HG02798 (cell line): Measurements from ENCODE around the gene CLSTN1.

ENCODE experiments used
- ATAC-seq: cut with Tn5 transposase; IDR thresholded peaks from one replicate; pipeline ENCODE4 v1.9.1; 2021; ENCODE audit warnings: mild to moderate bottlenecking; ENCODE audit not compliant: unreplicated experiment, poor library complexity

Gene CLSTN1

DNA sequence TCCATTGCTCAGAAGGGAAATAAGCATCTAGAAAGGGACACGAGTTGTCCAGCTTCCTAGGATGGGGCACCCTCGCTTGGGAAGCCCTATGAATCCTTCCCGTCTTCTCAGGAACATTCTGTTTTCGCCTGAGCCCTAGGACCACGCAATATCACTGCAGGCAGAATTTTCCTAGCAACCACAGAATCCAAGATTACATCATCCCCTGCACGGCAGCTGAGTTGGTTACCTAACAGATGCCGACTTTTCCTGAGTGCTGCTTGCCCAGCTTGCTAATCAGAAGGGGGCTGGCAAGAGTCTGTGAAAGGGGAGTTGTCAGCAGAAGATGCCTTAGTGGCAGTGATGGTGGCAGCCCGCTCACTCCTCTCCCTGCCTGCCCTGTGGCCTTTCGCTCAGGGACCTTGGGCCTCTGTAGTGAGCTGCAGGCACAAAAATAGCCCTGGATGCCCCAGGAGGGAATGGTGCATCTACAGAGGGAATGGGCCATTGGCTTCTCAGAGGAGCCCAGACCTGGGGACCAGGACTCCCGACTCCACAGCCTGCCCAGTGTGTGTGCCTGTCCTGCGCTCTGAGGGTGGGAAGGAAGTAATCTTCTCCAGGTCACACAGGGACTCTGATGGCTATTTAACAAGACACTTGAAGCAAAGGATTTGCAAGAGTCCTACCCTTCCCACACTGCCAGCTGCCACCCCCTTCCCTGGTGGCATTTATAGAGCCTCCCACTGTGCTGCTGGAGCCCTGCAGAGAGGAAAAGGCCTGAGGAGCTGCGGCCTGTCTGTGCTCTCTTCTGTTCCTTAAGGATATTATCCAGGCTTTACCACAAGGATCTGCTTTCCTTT is 28.9 kb upstream of the CLSTN1 start:
- no peak for ATAC-seq

DNA sequence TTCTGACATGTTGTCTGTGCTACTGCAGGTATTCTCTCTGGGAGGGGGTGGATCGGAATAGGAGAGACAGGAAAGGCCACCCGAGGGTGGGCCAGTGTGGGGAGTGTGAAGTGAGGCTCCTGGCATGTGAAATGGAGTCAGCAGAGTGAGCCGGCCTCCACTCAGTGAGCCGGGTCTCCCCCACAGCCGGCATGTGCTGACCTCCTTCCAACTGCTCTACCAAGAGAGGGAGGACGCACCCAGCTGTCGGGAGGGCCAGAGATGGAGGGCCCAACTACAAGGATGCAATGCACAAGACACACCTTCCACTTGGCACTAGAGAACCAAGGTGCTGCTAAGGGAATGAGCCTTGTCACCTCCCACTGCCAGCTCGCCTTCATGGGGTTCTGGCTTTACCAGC is 28.2 kb upstream of the CLSTN1 start:
- ATAC-seq: no peak

DNA sequence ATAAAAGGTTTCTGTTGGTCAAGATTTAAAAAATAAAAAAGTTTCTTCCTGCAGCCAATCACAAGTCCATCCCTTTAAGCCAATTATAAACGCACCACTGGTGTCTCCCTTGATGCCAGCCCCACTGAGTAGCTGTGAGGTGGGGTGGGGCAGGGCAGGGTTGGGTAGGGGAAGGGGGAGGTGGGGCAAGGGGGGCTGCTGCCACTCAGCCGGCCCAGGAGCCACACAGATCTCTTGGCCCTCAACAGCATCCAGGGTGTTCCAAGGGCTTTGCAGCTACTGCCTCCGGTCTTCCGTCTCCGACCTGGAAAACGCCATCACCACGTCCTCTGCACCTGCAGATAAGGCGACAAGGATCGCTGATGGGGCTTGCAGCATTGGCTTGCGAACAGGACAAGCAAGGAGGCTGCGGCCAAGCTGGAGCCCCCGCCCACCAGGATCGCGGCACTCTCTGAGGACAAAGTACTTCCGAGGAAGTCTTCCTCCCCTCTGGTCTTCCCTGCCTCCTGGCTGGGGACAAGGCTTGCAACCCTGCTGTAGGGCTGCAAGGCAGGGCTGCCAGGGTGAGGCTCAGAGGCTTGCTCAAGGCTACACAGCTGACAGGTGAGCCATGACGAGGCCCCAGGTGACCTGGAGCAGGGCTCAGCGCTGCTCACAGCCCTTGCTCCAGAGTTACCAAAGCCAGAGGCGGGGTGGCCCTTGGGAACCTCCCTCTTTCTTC is 26.8 kb upstream of the CLSTN1 start:
- no peak for ATAC-seq

DNA sequence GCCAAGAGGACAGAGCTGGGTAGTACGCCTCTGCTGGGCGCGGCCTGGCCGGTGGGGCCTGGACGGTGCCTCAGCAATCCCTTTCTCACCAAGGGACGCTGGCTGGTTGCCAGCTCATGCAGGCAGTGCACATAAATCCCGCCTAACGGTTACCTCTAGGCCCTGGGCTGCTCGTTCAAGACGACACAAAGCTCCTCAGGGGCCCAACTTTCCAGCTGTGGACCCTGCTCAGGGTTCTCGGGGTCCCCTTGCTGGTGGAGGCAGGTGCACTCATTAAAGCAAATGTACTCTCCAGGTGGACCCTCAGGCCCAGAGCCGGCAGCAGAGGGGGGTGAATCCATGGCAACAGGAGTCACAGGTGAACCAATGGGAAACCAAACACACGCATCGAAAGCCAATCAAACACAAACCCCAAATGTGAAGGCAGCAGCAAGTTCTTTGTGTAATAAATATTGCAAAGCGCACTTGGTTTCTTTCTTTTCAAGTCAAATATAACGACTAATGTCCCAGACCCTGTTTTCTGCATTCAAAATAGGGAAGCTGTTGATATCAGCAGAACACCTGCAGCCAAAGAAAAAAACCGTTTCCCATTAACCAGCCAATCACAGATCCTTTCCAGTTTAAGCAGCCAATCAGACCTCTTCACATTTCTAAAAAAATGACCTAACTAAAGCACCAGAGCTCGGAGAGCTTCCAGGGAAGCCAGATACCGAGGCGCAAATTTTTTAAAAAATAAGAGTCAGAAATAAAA is 26.1 kb upstream of the CLSTN1 start:
- peak; percentile 55 for ATAC-seq

GRCh38 chr1:9848022-9848421 is 24.3 kb upstream of the CLSTN1 start:
- ATAC-seq: no peak

GRCh38 chr1:9847269-9847668 is 23.5 kb upstream of the CLSTN1 start:
- no peak for ATAC-seq

GRCh38 chr1:9846611-9847171 is 22.9 kb upstream of the CLSTN1 start:
- ATAC-seq: no peak

DNA sequence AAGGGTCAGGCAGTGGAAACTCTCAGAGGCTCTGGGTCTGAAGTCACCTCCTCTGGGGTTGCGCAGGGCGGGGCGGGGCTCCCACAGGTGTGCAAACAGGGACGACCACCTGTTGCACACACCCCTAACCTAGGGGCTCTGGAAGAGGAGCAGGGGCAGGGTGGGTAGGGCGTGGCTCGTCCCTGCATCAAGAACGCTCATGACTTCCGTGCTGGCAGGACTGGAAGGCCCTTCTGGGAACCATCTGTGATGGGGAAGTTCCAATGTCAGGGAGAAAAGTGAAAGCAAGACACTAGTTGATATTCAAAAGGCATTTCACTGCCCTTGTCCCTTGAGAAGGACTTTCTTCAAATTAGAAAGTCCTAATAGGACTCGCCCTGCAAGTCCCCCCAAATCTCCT is 22.1 kb upstream of the CLSTN1 start:
- ATAC-seq: no peak

DNA sequence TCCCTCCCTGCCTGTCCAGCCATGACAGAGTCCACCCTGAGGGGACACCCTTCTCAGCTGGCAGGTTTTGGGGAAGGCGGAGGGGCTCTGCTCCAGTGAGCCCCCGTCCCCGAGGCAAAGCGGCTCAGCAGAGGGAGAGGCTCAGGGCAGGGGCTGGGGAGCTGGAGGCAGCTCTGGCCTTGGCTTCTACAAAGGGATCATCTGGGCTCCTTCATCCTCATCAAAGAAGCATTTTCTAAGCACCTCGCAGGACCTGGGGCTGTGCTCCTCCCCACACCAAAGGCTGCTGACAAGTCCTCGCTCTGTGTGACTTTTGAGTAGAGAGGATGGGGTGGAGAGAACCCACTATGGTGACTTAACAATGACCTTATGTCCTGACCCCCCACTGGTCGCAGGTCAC is 21.0 kb upstream of the CLSTN1 start:
- ATAC-seq: no peak

DNA sequence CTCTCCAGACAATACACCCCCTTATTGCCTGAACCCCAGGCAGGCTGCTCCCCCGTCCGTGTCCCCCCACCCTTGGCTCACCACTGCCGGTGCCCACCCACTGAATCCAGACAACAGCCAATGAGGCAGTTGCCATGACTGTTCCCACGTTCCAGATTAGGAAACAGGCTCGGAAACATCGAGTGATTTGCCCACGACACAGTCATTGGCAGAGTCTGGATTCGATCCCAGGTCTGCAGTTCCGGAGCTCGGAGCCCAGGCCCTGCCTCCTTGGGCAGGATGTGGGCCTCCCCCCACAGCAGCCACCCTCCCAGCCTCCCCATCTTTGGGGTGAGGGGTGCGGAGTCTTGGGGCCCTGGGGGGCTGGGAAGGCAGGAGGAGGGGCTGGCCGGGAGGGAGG is 20.3 kb upstream of the CLSTN1 start:
- no peak for ATAC-seq

DNA sequence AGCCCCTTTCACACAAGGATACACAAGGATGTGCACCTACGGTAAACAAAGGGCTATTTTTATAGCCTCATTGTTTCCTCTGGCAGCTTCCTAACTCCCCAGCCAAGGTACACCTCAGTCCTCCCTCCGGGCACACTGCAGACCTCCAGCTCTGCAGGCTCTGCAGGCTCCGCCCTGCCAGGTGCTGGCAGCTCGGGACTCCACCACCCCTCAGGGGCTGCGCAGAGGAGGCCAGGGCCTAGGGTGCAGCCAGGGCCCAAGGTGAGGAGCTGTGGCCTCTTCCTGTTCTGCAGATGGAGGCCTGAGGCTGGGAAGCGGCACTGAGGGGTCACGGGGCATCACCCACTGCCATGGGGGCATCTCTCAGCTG is 19.8 kb upstream of the CLSTN1 start:
- no peak for ATAC-seq

- no peak for ATAC-seq
Measured at GRCh38 chr1:9842781-9843575, 19.2 kb upstream of the CLSTN1 start.

DNA sequence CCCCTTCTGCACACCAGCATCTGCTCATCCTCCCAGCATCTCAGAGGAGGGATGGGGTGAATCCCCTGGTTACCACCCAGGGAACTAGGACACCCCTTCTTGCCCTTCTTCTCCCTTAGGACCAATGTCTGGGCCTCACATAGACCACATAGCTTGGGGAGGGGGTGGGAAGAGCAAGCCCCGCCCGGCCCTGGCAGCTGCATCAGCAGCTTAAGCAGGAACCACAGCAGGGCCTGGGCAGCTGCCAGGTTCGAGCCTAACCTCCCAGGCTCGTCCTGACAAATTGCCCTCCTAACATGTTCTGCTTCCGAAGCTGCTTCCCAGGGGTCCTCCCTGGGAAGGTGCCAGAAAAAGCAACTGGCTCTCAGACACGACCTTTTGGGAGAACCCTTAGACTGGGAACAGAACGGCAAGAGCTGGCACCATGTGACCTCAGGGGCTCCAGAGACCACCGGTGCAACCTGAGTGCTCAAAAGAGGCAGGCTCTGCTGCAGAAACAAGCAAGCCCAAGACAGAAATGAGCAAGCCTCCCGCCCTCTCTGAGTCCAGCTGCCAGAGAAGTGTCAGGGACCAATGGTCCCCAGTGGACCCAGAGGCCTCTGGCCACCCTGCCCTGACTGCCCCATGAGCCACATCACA is 18.4 kb upstream of the CLSTN1 start:
- ATAC-seq: no peak

GRCh38 chr1:9841460-9841859 is 17.7 kb upstream of the CLSTN1 start:
- no peak for ATAC-seq

GRCh38 chr1:9840176-9840575 is 16.4 kb upstream of the CLSTN1 start:
- no peak for ATAC-seq

- no peak for ATAC-seq
Measured at GRCh38 chr1:9838946-9839345, 15.2 kb upstream of the CLSTN1 start.

DNA sequence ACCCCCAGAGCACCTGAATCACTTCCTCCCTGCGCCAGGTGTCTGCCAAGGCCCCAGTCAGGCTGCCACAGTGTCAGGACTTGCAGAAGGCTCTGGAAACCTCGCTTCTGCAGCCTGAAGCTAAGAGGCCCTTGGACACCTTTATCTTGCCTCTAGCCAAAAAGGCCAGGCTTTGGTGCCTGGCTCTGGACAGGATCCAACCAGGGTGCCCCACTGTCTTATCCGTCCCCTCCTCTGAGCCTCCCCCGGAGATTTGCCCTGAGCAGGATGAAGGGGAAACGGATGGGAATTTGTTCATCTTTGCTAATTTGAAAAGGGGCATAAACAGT is 12.8 kb upstream of the CLSTN1 start:
- ATAC-seq: no peak

DNA sequence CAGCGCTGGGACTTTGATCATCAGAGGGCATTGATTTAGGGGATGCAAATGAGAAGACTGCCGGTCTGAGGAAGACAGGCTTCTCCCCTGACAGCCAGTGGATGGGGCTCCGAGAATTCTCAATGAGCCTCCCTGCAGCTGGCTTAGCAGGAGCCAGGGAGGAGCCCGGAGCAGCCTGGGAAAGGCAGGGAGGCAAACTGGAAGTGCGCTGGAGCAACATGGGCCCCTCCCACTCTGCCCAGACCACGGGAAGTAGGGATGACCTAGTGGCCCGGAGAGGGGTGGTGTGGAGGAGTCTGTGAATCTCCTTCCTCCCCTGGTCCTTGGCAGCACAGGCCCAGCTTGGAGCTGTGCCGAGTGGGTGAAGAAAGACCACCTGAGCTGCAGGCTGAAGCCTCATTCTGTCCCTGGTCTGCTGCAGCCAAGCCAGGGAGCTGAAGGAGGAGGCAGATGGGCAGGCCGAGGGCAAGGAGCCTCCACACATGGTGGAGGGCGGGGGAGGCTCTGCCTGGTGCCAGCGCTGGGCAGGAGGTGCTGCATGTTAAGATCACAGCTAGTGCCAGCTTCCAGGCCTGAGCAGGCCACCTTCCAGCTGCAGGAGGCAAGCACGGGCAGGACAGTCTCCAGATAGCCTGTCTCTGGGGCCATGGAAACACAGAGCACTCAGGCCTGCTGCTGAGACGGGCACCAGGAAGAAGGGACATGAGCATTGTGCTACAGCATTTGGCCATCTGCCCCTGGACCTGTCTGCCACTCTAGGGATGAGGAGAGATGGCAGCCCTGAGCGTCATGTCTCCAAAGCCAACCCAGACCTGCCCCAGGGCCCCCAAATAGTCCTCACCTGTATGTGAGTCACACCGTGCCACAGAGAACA is 12.2 kb upstream of the CLSTN1 start:
- ATAC-seq: no peak

DNA sequence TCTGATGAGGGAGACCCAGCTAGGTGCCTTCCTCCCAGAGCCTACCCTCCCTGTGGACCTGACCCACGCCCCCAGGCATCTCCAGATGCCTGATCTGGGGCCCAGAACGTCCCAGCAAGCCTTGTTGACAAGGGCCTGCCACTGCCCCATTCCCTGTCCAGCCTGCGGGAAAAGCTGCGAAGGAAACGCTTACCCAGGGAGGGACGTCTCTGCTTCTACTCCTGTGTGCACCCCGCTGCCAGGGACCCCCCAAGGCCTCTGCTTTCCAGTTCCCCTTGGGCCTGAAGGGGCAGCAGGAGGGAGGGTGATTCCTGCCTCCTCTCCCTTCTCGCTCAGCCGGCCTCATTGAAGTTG is 11.6 kb upstream of the CLSTN1 start:
- no peak for ATAC-seq
